WTC11 (cell line): ENCODE results near the gene SLC25A21. TPM values are rescaled to one million over a fixed set of nuclear protein-coding genes. Genes with fewer than 3 reads are reported as not detected.

Source experiments
- ATAC-seq: fragments of 200-7000 bp; cut with Tn5 transposase; 2 replicates; pipeline ENCODE4 v1.10.0; 2021; ENCODE audit warnings: mild to moderate bottlenecking, moderate library complexity
- CTCF ChIA-PET: fragments of 300-600 bp; sonication (Branson Sonifier 250); formaldehyde crosslinking; loops from one replicate; lab custom pipeline; 2021; ENCODE audit warnings: antibody characterized with exemption; lab: Charles Lee
- POLR2A ChIA-PET: fragments of 350-600 bp; sonication (Branson Sonifier 250); formaldehyde crosslinking; loops from one replicate; lab custom pipeline; 2021; ENCODE audit warnings: antibody characterized with exemption; lab: Charles Lee
- DNase-seq: peaks from one replicate; pipeline ENCODE4 v3.0.0; 2021; ENCODE audit warnings: low spot score
- H3K27ac Mint-ChIP-seq: 2 replicates; pipeline ENCODE4 v1.8.0; 2021; ENCODE audit warnings: mixed read lengths
- H3K27me3 Mint-ChIP-seq: 2 replicates; pipeline ENCODE4 v1.8.0; 2021; ENCODE audit warnings: low read depth, mild to moderate bottlenecking, moderate library complexity, mixed read lengths
- H3K36me3 Mint-ChIP-seq: 2 replicates; pipeline ENCODE4 v1.8.0; 2021; ENCODE audit warnings: mixed read lengths
- H3K4me1 Mint-ChIP-seq: 2 replicates; pipeline ENCODE4 v1.8.0; 2022; ENCODE audit warnings: mixed read lengths
- H3K4me3 Mint-ChIP-seq: 2 replicates; pipeline ENCODE4 v1.8.0; 2021; ENCODE audit warnings: mild to moderate bottlenecking, moderate library complexity, mixed read lengths
- H3K9me3 Mint-ChIP-seq: 2 replicates; pipeline ENCODE4 v1.8.0; 2021; ENCODE audit warnings: mixed read lengths
- AR ChIP-seq: fragments of 250-450 bp; sonication (Bioruptor Pico); IDR thresholded peaks from 2 replicates; pipeline ENCODE4 v1.9.0; 2021; ENCODE audit warnings: mild to moderate bottlenecking
- ATF1 ChIP-seq: sonication (generic); formaldehyde crosslinking; IDR thresholded peaks from 2 replicates; pipeline ENCODE4 v1.8.1; 2023; ENCODE audit warnings: mild to moderate bottlenecking, moderate library complexity, missing genetic modification reagents
- CREB1 ChIP-seq: sonication (generic); formaldehyde crosslinking; IDR thresholded peaks from 2 replicates; pipeline ENCODE4 v1.8.0; 2023; ENCODE audit warnings: mild to moderate bottlenecking, missing genetic modification reagents
- CREM ChIP-seq: sonication (generic); formaldehyde crosslinking; IDR thresholded peaks from 2 replicates; pipeline ENCODE4 v1.8.1; 2022; ENCODE audit warnings: mild to moderate bottlenecking, missing genetic modification reagents, moderate library complexity
- E2F5 ChIP-seq: sonication (generic); formaldehyde crosslinking; IDR thresholded peaks from 2 replicates; pipeline ENCODE4 v1.8.1; 2022; ENCODE audit warnings: mild to moderate bottlenecking, moderate library complexity, missing genetic modification reagents
- ERG ChIP-seq: fragments of 250-450 bp; sonication (Bioruptor Pico); IDR thresholded peaks from 2 replicates; pipeline ENCODE4 v1.8.0; 2021; ENCODE audit warnings: mild to moderate bottlenecking
- GRHL2 ChIP-seq: fragments of 250-450 bp; sonication (Bioruptor Pico); IDR thresholded peaks from 2 replicates; pipeline ENCODE4 v1.8.0; 2022; ENCODE audit warnings: mild to moderate bottlenecking, moderate library complexity; ENCODE audit not compliant: insufficient replicate concordance, severe bottlenecking
- NR3C1 ChIP-seq: sonication (generic); formaldehyde crosslinking; conservative IDR thresholded peaks from 2 replicates; pipeline ENCODE4 v1.8.1; 2023; ENCODE audit warnings: low read depth, mild to moderate bottlenecking, missing genetic modification reagents
- TCF7 ChIP-seq: sonication (generic); formaldehyde crosslinking; IDR thresholded peaks from 2 replicates; pipeline ENCODE4 v1.8.0; 2022; ENCODE audit warnings: mild to moderate bottlenecking, low read depth, missing genetic modification reagents, moderate library complexity
- ZBTB43 ChIP-seq: sonication (generic); formaldehyde crosslinking; IDR thresholded peaks from 2 replicates; pipeline ENCODE4 v1.8.1; 2023; ENCODE audit warnings: mild to moderate bottlenecking, missing genetic modification reagents
- ZNF219 ChIP-seq: sonication (generic); formaldehyde crosslinking; IDR thresholded peaks from 2 replicates; pipeline ENCODE4 v1.8.0; 2023; ENCODE audit warnings: missing genetic modification reagents, mild to moderate bottlenecking, borderline replicate concordance
- ZNF317 ChIP-seq: sonication (generic); formaldehyde crosslinking; IDR thresholded peaks from 2 replicates; pipeline ENCODE4 v1.8.1; 2023; ENCODE audit warnings: low read depth, mild to moderate bottlenecking, moderate library complexity, missing genetic modification reagents, borderline replicate concordance
- ZSCAN18 ChIP-seq: fragments of 250-450 bp; sonication (Bioruptor Pico); IDR thresholded peaks from 2 replicates; pipeline ENCODE4 v2.1.2; 2022; ENCODE audit warnings: mild to moderate bottlenecking, moderate library complexity
- total RNA-seq: library from RNA; stranded (reverse); gene quantifications from 3 replicates; pipeline ENCODE4 v1.2.3, GENCODE V29; 2021
- TF ChIP-seq, protein P1 (sequence below): sonication (generic); formaldehyde crosslinking; IDR thresholded peaks from 2 replicates; pipeline ENCODE4 v1.8.1; 2023; ENCODE audit warnings: mild to moderate bottlenecking, missing genetic modification reagents
- TF ChIP-seq, protein P2 (sequence below): sonication (generic); formaldehyde crosslinking; IDR thresholded peaks from 2 replicates; pipeline ENCODE4 v1.8.0; 2022; ENCODE audit warnings: missing genetic modification reagents

Gene SLC25A21
- total RNA-seq, 1 experiment from 2014 or later, result 8.2 TPM

DNA sequence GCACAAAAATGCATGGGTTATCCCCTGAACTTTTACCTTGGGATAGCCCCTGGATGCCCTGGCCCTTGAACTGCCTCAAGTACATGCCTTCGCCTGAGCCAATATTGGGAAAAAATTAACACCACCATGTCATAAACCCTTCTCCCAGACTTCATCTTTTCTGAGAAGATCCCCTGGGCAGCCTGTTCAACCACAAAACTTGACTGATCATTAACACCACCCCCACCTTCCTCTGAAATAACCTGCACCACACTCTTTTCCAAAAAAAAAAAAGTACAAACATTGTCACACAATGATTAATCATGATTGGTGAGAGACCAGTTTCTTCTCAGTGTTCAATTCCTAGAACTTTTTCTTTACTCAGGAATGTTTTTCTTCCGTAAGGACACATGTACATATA is 292.8 kb downstream of the SLC25A21 start:
- POLR2A ChIA-PET, result no interaction called here
- Mint-ChIP-seq H3K36me3 (no peaks in the 10 kb centered on the region), H3K4me1 (no peaks in the 10 kb centered on the region), H3K4me3 (no peak overlapping the region), H3K27ac (no peak overlapping the region), H3K9me3 (peaks cover 3% of the 10 kb centered on the region), H3K27me3 (no peaks in the 10 kb centered on the region)
- no peak for TF ChIP-seq AR (CRISPR knock-in tag)
- no peak for TF ChIP-seq TCF7 (CRISPR knock-in tag)
- TF ChIP-seq NR3C1 (CRISPR knock-in tag), result no peak
- TF ChIP-seq, protein P1, sequence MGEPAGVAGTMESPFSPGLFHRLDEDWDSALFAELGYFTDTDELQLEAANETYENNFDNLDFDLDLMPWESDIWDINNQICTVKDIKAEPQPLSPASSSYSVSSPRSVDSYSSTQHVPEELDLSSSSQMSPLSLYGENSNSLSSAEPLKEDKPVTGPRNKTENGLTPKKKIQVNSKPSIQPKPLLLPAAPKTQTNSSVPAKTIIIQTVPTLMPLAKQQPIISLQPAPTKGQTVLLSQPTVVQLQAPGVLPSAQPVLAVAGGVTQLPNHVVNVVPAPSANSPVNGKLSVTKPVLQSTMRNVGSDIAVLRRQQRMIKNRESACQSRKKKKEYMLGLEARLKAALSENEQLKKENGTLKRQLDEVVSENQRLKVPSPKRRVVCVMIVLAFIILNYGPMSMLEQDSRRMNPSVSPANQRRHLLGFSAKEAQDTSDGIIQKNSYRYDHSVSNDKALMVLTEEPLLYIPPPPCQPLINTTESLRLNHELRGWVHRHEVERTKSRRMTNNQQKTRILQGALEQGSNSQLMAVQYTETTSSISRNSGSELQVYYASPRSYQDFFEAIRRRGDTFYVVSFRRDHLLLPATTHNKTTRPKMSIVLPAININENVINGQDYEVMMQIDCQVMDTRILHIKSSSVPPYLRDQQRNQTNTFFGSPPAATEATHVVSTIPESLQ, result no peak
- no peak for TF ChIP-seq ZNF219 (CRISPR knock-in tag)
- TF ChIP-seq CREM (CRISPR knock-in tag), result no peak
- TF ChIP-seq GRHL2 (CRISPR knock-in tag), result no peak
- TF ChIP-seq ERG (CRISPR knock-in tag), result no peak
- no peak for TF ChIP-seq CREB1 (CRISPR knock-in tag)
- no peak for TF ChIP-seq ZSCAN18 (CRISPR knock-in tag)
- TF ChIP-seq, protein P2, sequence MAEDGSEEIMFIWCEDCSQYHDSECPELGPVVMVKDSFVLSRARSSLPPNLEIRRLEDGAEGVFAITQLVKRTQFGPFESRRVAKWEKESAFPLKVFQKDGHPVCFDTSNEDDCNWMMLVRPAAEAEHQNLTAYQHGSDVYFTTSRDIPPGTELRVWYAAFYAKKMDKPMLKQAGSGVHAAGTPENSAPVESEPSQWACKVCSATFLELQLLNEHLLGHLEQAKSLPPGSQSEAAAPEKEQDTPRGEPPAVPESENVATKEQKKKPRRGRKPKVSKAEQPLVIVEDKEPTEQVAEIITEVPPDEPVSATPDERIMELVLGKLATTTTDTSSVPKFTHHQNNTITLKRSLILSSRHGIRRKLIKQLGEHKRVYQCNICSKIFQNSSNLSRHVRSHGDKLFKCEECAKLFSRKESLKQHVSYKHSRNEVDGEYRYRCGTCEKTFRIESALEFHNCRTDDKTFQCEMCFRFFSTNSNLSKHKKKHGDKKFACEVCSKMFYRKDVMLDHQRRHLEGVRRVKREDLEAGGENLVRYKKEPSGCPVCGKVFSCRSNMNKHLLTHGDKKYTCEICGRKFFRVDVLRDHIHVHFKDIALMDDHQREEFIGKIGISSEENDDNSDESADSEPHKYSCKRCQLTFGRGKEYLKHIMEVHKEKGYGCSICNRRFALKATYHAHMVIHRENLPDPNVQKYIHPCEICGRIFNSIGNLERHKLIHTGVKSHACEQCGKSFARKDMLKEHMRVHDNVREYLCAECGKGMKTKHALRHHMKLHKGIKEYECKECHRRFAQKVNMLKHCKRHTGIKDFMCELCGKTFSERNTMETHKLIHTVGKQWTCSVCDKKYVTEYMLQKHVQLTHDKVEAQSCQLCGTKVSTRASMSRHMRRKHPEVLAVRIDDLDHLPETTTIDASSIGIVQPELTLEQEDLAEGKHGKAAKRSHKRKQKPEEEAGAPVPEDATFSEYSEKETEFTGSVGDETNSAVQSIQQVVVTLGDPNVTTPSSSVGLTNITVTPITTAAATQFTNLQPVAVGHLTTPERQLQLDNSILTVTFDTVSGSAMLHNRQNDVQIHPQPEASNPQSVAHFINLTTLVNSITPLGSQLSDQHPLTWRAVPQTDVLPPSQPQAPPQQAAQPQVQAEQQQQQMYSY (CRISPR knock-in tag), result no peak
- no peak for TF ChIP-seq E2F5 (CRISPR knock-in tag)
- TF ChIP-seq ATF1 (CRISPR knock-in tag), result no peak
- TF ChIP-seq ZBTB43 (CRISPR knock-in tag), result no peak
- TF ChIP-seq ZNF317 (CRISPR knock-in tag), result no peak
- no peak for ATAC-seq
- CTCF ChIA-PET, result no interaction called here
- DNase-seq, result no peak
